Glomerular visceral epithelial cell (primary cell): ENCODE results near the gene BRMS1L.
"Not testable (repeated sequence)": the region's sequence is repeated elsewhere in the genome, so short reads cannot be mapped to it uniquely, and the experiment has no call there.

Experiments used
- DNase-seq: peaks from one replicate; pipeline ENCODE4 v3.0.0-alpha.2; 2016; ENCODE audit errors: extremely low spot score

Gene BRMS1L

GRCh38 chr14:35826218-35826951 lies at the start of gene BRMS1L:
Gene BRMS1L, plus strand, starts transcription at chr14:35826338. Its CDS starts 179 bp downstream, at chr14:35826517.
- DNase-seq, result peak; percentile 99

- no peak for DNase-seq
Measured at GRCh38 chr14:35776823-35777222, 49.3 kb upstream of the BRMS1L start.

GRCh38 chr14:35777550-35777949 lies 48.6 kb upstream of the BRMS1L start:
- DNase-seq, result not testable (repeated sequence)

- DNase-seq, result no peak
Measured at GRCh38 chr14:35779368-35779767, 46.8 kb upstream of the BRMS1L start.

GRCh38 chr14:35783699-35784098 lies 42.4 kb upstream of the BRMS1L start:
- DNase-seq, result no peak

GRCh38 chr14:35786856-35787255 lies 39.3 kb upstream of the BRMS1L start:
- no peak for DNase-seq

- peak; percentile 58 for DNase-seq
Measured at GRCh38 chr14:35789651-35790050, 36.5 kb upstream of the BRMS1L start.

GRCh38 chr14:35797796-35798195 lies 28.3 kb upstream of the BRMS1L start:
- DNase-seq, result no peak

- DNase-seq, result no peak
Measured at GRCh38 chr14:35806006-35806907, 19.9 kb upstream of the BRMS1L start.

GRCh38 chr14:35807131-35807961 lies 18.8 kb upstream of the BRMS1L start:
- no peak for DNase-seq

GRCh38 chr14:35808076-35808637 lies 18.0 kb upstream of the BRMS1L start:
- peak; percentile 25 for DNase-seq

GRCh38 chr14:35808638-35809563 lies 17.2 kb upstream of the BRMS1L start, which contains the start of gene RALGAPA1:
Gene RALGAPA1, minus strand, starts transcription at chr14:35809295. Its CDS starts 460 bp downstream, at chr14:35808835.
- DNase-seq, result peak; percentile 96

GRCh38 chr14:35809597-35809996 lies 16.5 kb upstream of the BRMS1L start:
- no peak for DNase-seq

GRCh38 chr14:35810963-35811362 lies 15.2 kb upstream of the BRMS1L start:
- DNase-seq, result no peak

GRCh38 chr14:35814371-35815005 lies 11.7 kb upstream of the BRMS1L start:
- peak; percentile 55 for DNase-seq

GRCh38 chr14:35818346-35819115 lies 7.6 kb upstream of the BRMS1L start:
- DNase-seq, result peak; percentile 54

- DNase-seq, result no peak
Measured at GRCh38 chr14:35819591-35820540, 6.3 kb upstream of the BRMS1L start.
